NCI-H146 (cell line): Measurements from ENCODE around the gene GLIPR1L1.

ENCODE experiments used
- DNase-seq: peaks from one replicate; lab custom pipeline; 2025; lab: John Stamatoyannopoulos, UW

The GLIPR1L1 gene

GRCh38 chr12:75350413-75350812, 15.9 kb downstream of the GLIPR1L1 start:
- DNase-seq, result no peak

GRCh38 chr12:75354011-75354410, 19.5 kb downstream of the GLIPR1L1 start:
- no peak for DNase-seq

GRCh38 chr12:75360920-75361319, 26.4 kb downstream of the GLIPR1L1 start:
- no peak for DNase-seq

- DNase-seq, result no peak
Measured at GRCh38 chr12:75361408-75361807, 26.9 kb downstream of the GLIPR1L1 start.

DNA sequence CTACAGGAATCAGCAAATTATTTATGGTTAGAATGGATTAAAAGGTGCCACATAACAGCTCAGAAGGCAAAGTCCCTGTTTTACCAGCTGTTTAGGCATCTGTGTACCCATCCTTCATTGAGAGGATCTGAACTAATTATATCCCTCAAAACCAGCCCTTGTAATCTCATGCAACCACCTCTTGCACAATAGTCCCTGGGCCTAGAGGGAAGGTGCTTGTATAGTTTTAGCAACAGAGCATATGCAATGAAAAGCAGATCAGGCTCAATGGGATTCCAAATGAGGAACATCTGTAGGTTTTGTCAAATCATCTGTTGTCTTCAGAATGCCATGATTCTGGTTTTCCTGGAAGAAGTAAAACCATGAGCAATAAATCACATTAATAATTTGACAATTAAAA, 30.4 kb downstream of the GLIPR1L1 start:
- DNase-seq, result no peak

DNA sequence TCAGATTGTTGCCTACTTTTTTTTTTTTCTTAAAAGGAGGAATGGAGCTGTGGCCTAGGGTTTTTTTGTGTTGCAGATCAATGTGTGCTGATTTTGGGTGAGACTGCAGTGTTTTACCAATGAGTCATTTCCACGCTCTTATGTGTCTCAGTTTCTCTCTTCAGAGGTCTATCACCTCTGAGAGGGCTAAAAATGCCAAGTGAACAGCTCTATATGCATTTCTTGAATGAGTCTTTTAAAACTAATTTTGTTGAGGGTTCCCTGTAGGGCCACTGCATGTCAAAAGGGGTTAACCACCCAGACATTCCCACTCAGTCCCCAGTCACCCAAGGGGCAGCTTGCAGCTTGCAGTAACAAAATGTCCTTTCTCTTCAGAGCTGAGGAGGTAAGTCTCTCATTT, 32.2 kb downstream of the GLIPR1L1 start:
- no peak for DNase-seq

DNA sequence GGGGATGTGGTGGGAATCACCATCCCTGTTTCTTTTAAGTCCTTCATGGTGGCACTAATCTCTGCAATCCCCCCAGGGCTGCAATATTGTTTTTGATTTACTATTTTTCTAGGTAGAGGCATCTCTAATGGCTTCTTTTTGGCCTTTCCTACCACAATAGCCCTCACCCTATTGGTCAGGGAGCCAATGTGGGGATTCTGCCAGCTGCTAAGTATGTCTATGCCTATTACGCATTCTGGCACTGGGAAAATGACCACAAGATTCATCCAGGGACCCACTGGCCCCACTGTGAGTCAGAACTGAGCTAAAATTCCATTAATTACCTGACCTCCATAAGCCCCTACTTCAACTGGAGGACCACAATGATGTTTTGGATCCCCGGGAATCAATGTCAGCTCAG, 40.5 kb downstream of the GLIPR1L1 start:
- no peak for DNase-seq

DNA sequence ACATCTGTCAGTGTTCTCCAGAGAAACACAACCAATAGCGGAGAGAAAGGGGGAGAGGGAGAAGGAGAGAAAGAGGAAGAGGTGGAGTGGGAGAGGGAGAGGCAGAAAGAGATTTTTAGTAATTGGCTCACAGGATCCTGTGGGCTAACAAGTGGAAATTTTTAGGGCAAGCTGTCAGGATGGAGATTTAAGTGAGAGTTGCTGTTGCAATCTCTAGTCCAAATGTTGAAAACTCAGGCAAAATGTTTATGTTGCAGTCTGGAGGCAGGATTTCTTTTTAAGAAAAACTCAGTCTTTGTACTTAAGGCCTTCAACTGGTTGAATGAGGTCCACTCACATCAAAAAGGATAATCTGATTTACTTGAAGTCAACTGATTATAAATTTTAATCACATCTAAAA, 43.9 kb downstream of the GLIPR1L1 start:
- no peak for DNase-seq

GRCh38 chr12:75389061-75389460, 54.6 kb downstream of the GLIPR1L1 start:
- DNase-seq, result peak; percentile 64

GRCh38 chr12:75389706-75390105, 55.2 kb downstream of the GLIPR1L1 start:
- no peak for DNase-seq

DNA sequence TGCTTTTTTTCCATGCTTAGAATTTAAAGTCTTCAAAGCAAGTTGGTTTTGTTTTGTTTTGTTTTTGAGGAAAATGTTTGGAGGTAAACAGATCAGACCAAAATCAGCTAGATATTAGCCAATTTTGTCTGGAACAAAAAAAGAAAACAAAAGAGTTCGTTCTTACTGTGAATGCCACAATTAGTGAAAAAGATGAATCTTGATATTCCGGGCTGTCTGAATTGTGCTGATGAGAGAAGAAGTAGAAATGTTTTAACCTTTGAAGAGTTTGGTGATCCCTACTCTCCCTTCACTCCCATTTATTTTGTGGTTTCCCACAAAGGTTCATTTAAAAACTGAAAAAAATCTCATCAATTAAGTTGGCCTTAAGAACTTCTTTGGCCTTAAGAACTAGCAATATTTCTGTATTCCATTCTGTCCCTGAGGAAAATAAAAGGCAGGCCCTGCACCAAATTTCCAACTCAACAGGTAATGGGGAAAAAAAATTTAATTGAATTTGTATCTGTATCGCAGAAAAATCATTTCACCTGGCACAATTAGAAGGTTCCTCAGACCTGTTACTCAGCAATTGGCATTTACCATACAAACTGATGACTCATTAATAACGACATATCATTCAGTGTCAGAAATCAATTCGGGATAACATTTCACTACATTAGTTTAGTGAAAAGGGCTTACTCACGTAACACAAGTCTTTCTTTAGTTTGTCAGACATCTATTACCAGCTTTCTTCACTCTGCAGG, 55.9 kb downstream of the GLIPR1L1 start:
- peak; percentile 10 for DNase-seq

DNA sequence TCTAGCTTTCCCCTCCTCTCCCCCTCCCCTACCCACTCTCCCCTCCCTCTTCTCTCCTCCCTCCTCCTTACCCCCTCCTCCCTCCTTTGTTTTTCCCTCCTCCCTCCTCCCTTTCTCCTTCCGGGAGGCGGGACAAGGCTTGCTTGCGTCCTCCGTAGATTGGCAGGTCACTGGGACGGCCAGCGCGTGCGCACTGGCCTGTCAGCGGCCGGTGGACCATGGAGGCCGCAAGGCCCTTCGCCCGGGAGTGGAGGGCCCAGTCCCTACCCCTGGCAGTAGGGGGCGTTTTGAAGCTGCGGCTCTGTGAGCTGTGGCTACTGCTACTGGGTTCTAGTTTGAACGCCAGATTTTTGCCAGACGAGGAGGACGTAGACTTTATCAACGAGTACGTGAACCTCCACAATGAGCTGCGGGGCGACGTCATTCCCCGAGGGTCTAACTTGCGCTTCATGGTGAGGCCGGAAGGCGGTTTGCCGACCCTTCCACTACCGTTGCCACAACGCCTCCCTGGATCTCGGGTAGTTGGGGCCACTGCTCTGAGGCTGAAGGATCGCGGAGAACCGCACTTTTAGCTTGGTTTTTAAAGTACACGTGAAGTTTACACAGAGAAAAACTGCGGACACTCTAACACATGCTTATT, 56.5 kb downstream of the GLIPR1L1 start, which contains the start of gene GLIPR1L2:
GLIPR1L2 (plus strand) TSS at position 191 of the 640 bp plus-strand sequence; CDS start at position 219, 28 bp downstream.
- peak; percentile 98 for DNase-seq

GRCh38 chr12:75404231-75404630, 69.8 kb downstream of the GLIPR1L1 start:
- no peak for DNase-seq

GRCh38 chr12:75407683-75408082, 73.2 kb downstream of the GLIPR1L1 start:
- DNase-seq, result no peak

DNA sequence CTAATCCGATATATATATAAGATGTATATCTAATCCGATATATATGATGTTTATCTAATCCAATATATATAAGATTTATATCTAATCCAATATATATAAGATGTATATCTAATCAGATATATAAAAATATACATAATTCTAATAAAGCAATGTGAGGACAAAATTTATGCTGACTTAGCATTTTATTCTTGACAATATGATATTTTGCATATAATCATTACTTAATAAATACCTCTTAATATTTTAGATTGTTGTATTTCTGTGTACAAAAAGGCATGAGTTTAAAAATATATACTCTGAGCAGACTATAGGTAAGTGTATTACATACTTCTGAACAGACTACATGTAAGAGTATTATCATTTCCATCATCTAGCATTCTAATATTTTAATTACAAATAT, 75.4 kb downstream of the GLIPR1L1 start:
- no peak for DNase-seq

GRCh38 chr12:75414671-75415070, 80.2 kb downstream of the GLIPR1L1 start:
- no peak for DNase-seq

DNA sequence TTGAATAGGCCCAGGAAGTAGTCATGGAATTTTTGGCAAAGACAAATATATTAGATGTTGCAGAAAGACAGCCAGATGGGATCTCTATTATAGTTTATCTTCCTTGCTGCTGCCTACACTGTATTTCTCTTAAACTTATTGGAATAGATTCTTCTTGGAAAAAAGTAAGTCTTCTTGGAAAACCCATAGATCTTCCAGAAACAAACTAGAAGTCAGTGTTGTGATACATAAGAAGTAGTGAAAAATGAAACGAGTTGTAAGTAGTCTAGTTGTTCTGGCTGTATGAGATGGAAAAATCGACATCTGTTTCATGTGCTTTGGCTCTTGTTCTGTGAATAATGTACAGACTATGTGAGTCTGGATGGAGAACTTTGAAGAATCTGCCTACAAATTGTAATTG, 85.4 kb downstream of the GLIPR1L1 start:
- DNase-seq, result no peak
